ENCODE results near the gene ZNF33B.

The ZNF33B gene

DNA sequence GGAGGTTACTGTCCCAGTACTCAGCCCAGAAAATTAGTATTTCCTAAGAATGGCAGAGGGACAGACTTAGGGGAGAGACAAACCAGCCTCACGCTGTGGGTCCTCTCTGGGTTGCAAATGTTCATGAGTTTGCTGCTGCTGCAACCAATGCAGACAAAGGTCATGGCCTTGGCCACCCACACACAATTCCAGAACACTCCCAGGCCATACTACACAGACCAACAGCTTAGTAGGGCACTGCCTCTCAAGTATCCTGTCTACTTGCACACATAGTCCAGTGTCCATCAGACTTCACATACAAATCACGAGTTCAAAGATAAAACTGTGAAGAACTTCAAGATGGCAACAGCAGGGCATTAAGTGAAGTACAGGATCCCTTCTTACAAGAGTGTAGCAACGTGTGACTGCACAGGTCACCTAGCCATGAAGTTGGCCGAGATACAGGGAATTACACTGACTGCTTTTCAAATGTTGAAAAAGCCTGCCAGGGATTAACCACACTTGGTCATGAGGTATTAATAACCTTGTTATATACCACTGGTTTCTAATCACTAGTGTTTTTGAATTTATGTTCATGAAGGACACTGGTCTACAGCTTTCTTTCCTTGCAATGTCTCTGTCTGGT is 40.0 kb downstream of the ZNF33B start:
- H3K4me3 ChIP-seq (ENCODE audit: low read length), result no peak overlapping the region
- H3K4me1 ChIP-seq (ENCODE audit: low read length), result no peaks in the 10 kb centered on the region
- no peak overlapping the region for H3K27ac ChIP-seq (ENCODE audit: low read length)
- no peaks in the 10 kb centered on the region for H4K20me1 ChIP-seq (ENCODE audit: insufficient read depth, low read length)
- no peaks in the 10 kb centered on the region for H3K9me3 ChIP-seq (ENCODE audit: insufficient read depth, low read length)
- TF ChIP-seq, protein P1, sequence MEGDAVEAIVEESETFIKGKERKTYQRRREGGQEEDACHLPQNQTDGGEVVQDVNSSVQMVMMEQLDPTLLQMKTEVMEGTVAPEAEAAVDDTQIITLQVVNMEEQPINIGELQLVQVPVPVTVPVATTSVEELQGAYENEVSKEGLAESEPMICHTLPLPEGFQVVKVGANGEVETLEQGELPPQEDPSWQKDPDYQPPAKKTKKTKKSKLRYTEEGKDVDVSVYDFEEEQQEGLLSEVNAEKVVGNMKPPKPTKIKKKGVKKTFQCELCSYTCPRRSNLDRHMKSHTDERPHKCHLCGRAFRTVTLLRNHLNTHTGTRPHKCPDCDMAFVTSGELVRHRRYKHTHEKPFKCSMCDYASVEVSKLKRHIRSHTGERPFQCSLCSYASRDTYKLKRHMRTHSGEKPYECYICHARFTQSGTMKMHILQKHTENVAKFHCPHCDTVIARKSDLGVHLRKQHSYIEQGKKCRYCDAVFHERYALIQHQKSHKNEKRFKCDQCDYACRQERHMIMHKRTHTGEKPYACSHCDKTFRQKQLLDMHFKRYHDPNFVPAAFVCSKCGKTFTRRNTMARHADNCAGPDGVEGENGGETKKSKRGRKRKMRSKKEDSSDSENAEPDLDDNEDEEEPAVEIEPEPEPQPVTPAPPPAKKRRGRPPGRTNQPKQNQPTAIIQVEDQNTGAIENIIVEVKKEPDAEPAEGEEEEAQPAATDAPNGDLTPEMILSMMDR (IDR thresholded peaks at IDR 0.05; ENCODE audit: low read depth, low read length), result no peak
- TF ChIP-seq EZH2phosphoT487 (IDR thresholded peaks at IDR 0.05; ENCODE audit: low read depth), result no peak
- no peaks in the 10 kb centered on the region for H3K27me3 ChIP-seq (ENCODE audit: low read depth, low read length)
- no peak overlapping the region for H3K9ac ChIP-seq (ENCODE audit: low read length)
- no peak overlapping the region for H2AFZ ChIP-seq (ENCODE audit: low read depth, low read length)
- no peaks in the 10 kb centered on the region for H3K79me2 ChIP-seq (ENCODE audit: low read length)
- H3K4me2 ChIP-seq (ENCODE audit: low read length), result no peak overlapping the region
- peaks cover under 1% of the 10 kb centered on the region for H3K36me3 ChIP-seq (replicated peaks; ENCODE audit: low read depth, low read length)

DNA sequence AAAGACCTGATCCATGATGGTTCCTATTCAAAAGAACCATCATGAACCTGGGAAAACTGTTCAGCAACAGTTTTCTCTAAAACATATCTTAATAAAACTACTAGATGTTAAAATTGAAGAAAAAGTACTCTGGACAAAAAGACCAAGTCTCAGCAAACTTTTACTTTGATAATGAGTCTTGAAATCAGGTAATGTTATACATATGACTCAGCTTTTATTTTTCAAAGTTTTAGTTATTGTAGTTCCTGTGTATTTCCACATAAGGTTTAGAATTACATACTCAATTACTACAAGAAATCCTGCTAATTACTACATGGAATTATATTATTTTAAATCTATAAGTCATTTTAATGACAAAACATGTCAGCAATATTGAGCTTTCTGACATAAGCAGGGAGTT is 42.2 kb downstream of the ZNF33B start:
- TF ChIP-seq, protein P1 (IDR thresholded peaks at IDR 0.05; ENCODE audit: low read depth, low read length), result no peak
- no peak for TF ChIP-seq EZH2phosphoT487 (IDR thresholded peaks at IDR 0.05; ENCODE audit: low read depth)
- Histone ChIP-seq H2AFZ (ENCODE audit: low read depth, low read length) (no peak overlapping the region), H3K4me2 (ENCODE audit: low read length) (no peak overlapping the region), H3K27me3 (ENCODE audit: low read depth, low read length) (no peaks in the 10 kb centered on the region), H3K4me3 (ENCODE audit: low read length) (no peak overlapping the region), H3K4me1 (ENCODE audit: low read length) (no peaks in the 10 kb centered on the region), H3K27ac (ENCODE audit: low read length) (no peak overlapping the region), H3K9me3 (ENCODE audit: insufficient read depth, low read length) (no peaks in the 10 kb centered on the region; the same call in 1 of the 2 replicates), H3K79me2 (ENCODE audit: low read length) (no peaks in the 10 kb centered on the region), H3K9ac (ENCODE audit: low read length) (no peak overlapping the region), H3K36me3 (replicated peaks; ENCODE audit: low read depth, low read length) (peaks cover 14% of the 10 kb centered on the region), H4K20me1 (ENCODE audit: insufficient read depth, low read length) (no peaks in the 10 kb centered on the region)

DNA sequence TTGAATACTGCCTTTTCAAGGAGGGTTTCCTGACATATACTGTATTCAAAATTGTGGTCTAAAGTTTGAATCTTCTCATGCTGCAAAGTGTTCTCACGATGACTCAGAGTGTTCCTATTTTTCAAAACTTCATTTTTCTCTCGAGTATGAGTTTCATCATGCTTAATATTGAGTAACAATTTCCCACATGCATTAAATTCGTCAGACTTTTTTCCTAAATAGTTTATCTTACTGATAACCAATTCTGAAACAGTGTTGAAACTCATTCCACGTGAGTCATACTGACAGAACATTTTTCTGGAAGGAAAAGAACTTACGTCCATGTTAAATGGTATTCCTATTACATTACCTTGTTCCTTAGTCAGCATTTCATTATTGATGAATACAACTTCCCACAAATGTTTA is 44.1 kb downstream of the ZNF33B start:
- TF ChIP-seq EZH2phosphoT487 (IDR thresholded peaks at IDR 0.05; ENCODE audit: low read depth), result no peak
- TF ChIP-seq, protein P1 (IDR thresholded peaks at IDR 0.05; ENCODE audit: low read depth, low read length), result no peak
- H3K4me2 ChIP-seq (ENCODE audit: low read length), result no peak overlapping the region
- no peaks in the 10 kb centered on the region for H3K4me1 ChIP-seq (ENCODE audit: low read length)
- H3K79me2 ChIP-seq (ENCODE audit: low read length), result no peaks in the 10 kb centered on the region
- H3K27me3 ChIP-seq (ENCODE audit: low read depth, low read length), result no peaks in the 10 kb centered on the region
- H3K36me3 ChIP-seq (replicated peaks; ENCODE audit: low read depth, low read length), result peaks cover 14% of the 10 kb centered on the region
- no peak overlapping the region for H3K4me3 ChIP-seq (ENCODE audit: low read length)
- H3K27ac ChIP-seq (ENCODE audit: low read length), result no peak overlapping the region
- no peaks in the 10 kb centered on the region; the same call in 1 of the 2 replicates for H3K9me3 ChIP-seq (ENCODE audit: insufficient read depth, low read length)
- H3K9ac ChIP-seq (ENCODE audit: low read length), result no peak overlapping the region
- no peak overlapping the region for H2AFZ ChIP-seq (ENCODE audit: low read depth, low read length)
- no peaks in the 10 kb centered on the region for H4K20me1 ChIP-seq (ENCODE audit: insufficient read depth, low read length)

DNA sequence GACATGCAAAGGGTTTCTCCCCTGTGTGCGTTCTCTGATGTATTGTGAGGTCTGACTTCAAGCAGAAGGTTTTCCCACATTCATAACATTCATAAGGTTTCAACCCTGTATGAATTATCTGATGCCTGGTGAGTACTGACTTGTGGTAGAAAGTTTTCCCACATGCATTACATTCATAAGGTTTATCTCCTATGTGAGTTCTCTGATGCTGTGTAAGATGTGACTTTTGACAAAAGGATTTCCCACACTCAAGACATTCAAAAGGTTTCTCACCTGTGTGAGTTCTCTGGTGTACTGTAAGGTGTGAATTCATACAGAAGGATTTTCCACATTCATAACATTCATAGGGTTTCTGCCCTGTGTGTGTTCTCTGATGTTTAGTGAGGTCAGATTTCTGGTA is 45.1 kb downstream of the ZNF33B start:
- Histone ChIP-seq H3K4me3 (ENCODE audit: low read length) (no peak overlapping the region), H3K79me2 (ENCODE audit: low read length) (no peaks in the 10 kb centered on the region), H3K4me1 (ENCODE audit: low read length) (no peaks in the 10 kb centered on the region), H3K4me2 (ENCODE audit: low read length) (no peak overlapping the region), H3K9ac (ENCODE audit: low read length) (no peak overlapping the region), H4K20me1 (ENCODE audit: insufficient read depth, low read length) (no peaks in the 10 kb centered on the region), H3K36me3 (replicated peaks; ENCODE audit: low read depth, low read length) (peaks cover 14% of the 10 kb centered on the region), H2AFZ (ENCODE audit: low read depth, low read length) (no peak overlapping the region), H3K27ac (ENCODE audit: low read length) (no peak overlapping the region), H3K9me3 (ENCODE audit: insufficient read depth, low read length) (no peaks in the 10 kb centered on the region; the same call in 1 of the 2 replicates), H3K27me3 (ENCODE audit: low read depth, low read length) (no peaks in the 10 kb centered on the region)
- TF ChIP-seq, protein P1 (IDR thresholded peaks at IDR 0.05; ENCODE audit: low read depth, low read length), result no peak
- TF ChIP-seq EZH2phosphoT487 (IDR thresholded peaks at IDR 0.05; ENCODE audit: low read depth), result no peak

All from OCI-LY3 (cell line).